Hematopoietic multipotent progenitor cell treated with erythropoietin and hydrocortisone succinate and interleukin-3 and kit ligand, for 17 days (in vitro differentiated cells): ENCODE data around the gene C1QTNF8.

Experiments used
- DNase-seq: peaks from one replicate; pipeline ENCODE4 v3.0.0-alpha.2; 2015; ENCODE audit warnings: low spot score

Gene C1QTNF8

DNA sequence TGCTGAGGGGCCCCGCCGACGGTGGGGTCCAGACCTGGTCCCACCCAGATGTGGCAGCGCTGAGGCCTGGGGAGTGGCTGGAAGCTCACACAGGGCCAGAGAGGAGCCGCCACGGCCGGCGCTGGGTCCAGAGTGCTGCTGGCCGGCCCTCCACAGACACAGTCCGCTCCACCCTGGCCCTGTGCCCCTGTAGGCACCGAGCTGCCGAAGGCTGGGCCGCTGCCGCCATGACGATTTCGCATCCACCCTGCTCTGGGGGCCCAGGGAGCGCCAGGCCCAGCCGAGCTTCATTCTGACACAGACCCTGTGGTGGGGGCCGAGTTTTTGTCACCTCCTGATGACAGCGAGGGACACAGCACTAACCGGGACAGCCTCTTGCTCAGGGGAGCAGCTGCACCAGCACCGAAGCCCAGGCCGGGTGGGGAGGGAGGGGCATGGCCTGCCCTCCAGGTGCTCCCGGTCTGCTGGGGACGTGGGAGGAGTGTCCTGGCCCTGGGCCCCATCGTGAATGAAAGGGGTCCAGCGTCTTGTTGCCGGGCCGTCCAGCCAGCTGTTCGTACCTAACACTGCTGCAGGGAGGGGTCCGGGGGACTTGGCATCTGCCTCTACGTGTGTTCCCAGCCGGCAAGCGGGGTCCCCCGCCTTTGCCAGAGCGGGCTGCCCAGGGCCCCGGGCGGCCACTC, 50.6 kb downstream of the C1QTNF8 start:
- no peak for DNase-seq

DNA sequence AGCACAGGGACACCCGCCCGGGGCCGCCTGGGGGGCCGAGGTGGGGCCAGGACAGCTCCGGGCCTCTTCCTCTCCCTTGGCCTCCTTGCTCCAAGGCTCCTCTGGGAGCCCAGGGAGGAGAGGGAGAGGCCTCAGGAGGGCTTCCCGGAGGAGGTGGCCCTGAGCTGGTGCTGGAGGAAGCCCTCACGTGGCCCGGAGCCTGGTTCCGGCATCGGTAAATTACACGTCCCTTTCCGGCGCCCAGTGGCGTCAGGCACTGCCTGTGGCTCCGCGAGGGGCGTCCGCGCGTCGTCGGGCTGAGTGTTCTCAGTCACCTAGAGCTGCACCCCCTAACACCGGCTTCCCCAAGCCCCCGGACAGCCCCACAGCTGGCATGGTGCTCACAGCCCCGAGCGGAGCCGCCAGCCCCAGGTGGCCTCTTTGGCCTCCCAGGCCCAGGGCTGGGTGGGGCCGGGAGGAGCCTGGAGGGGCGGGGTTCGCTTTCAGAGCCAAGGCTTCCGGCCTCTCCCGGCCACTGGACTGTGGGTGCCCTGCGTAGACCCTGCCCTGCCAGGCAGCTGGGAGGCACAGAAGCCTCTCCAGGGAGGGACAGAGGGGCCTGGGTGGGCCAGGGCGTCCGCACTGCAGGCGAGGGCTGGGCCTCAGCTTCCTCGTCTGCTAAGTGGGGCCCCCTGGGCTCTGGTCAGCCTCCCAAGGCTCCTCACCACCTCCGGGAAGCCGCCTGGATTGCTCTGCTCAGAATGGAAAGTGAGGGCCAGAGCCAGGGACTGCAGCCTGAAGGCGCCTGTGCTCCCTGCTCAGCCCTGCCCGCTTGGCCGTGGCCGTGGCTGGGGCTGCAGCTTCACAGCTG, 51.4 kb downstream of the C1QTNF8 start:
- DNase-seq = no peak

- DNase-seq = no peak
Observed at GRCh38 chr16:1043881-1044451, 52.1 kb downstream of the C1QTNF8 start.

GRCh38 chr16:1042866-1043265, 53.2 kb downstream of the C1QTNF8 start:
- DNase-seq = no peak

DNA sequence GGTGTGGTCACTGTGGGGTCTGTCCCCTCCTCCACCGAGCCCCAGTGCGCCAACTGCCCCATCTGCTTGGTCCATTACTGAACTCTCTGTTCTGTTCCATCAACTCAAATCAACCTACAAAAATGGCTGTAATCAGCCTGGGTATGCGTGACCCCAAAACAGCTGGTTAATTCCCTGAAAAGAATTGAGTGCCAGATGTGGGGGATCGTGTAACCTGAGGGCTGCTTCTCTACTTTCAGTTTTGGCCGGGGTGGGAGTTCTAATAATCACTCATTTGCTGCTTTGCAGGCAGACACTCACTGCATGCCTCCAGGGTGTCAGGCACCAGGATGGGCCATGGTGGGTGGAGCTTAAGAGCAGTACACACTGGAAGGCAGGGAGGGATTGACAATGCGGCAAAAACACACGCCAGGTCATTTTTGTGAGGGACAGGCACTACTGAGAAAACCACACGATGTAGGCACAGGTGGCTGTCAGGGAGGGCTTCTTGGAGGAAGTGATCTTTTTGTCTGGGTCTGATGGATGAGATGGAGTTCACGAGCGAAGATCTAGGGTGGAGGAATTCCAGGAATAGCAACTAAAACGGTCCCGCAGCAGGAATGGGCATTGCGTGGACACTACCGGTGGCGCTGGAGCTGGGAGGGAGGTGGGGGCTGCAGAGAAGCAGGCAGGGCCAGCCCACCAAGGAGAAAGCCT, 53.8 kb downstream of the C1QTNF8 start:
- DNase-seq = no peak

DNA sequence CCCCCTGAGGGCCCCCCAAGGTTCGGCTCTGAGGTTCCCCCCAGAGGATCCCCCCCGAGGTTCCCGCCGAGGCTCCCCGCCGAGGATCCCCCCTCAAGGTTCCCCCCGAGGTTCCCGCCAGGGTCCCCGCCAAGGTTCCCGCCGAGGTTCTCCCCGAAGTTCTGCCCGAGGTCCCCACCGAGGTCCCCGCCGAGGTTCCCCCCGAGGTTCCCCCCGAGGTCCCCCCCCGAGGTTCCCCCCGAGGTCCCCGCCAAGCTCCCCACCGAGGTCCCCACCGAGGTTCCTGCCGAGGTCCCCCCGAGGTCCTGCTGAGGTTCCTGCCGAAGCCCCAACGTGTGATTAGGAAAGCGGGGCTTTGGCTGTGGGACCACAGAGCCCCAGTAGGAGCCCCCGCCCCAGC, 55.7 kb downstream of the C1QTNF8 start:
- DNase-seq = no peak

DNA sequence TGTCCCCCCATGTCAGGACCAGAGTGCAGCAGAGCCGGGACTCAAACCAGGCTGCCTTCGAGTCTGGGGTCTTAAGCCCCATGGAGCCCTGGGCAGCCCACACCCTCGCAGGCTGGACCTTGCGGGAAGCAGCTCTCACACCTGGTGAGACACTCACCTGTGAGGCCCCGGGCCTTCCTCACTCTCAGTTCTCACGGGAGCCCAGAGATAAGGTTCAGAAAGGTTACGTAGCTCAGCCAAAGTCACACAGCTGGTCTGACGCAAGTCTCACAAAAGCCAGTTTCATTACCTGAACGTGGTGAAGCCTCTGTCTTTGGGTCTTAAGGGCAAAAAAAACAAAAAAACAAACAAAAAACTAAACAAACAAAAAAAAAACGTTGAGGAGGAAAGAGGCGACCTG, 56.3 kb downstream of the C1QTNF8 start:
- no peak for DNase-seq

DNA sequence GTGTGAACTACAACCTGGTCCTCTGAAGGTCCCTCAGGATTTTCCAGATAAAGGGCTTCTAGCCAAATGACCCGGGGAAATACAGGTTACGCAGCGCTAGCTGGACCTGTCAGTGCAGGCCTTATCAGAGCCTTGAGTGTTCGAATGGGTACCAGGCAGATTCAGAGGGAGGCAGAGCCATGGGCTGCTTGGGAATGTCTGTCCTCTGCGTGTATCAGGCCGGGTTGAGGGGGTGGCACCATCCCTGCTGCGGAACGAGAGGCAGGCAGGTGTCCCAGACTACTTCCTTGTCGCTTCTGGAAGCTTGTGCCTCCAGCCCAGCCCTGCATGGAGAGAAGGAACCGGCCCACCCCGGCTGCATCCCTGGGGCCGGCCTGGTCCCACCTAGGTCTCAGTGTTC, 57.1 kb downstream of the C1QTNF8 start:
- no peak for DNase-seq
